A673 (cell line): Measurements from ENCODE around the gene ERP44.
"Not testable (repeated sequence)": the region's sequence is repeated elsewhere in the genome, so short reads cannot be mapped to it uniquely, and the experiment has no call there.

Experiments used
- CTCF ChIP-seq: fragments of 300-800, 200-600 bp; sonication (generic); conservative IDR thresholded peaks from 2 replicates; pipeline ENCODE4 v1.5.1; 2017; ENCODE audit warnings: low read depth, mild to moderate bottlenecking, antibody characterized with exemption, low read length, moderate library complexity, mixed read lengths
- EZH2 ChIP-seq: fragments of 200-600 bp; sonication (generic); IDR thresholded peaks from 2 replicates; pipeline ENCODE4 v1.6.1; 2017; ENCODE audit warnings: borderline replicate concordance, low read depth, mild to moderate bottlenecking, mixed read lengths, antibody characterized with exemption, low read length; ENCODE audit not compliant: poor library complexity, severe bottlenecking

GRCh38 chr9:100140303-100140702, 41.5 kb upstream of the ERP44 start:
- not testable (repeated sequence) for TF ChIP-seq CTCF, EZH2
